ENCODE results near the gene IGFBP2.

- no peak for TF ChIP-seq CTCF (IDR thresholded peaks at IDR 0.05)
- no peak for TF ChIP-seq POLR2A (IDR thresholded peaks at IDR 0.05)
Observed at GRCh38 chr2:216634370-216635148, 1.3 kb downstream of the IGFBP2 start.

All from body of pancreas (tissue), 4 donors.